Activated naive CD4-positive, alpha-beta T cell treated with anti-CD3 and anti-CD28 coated beads for 36 hours (primary cell): ENCODE measurements around the gene TMIGD2. TPM values are rescaled to one million over a fixed set of nuclear protein-coding genes. Genes with fewer than 3 reads are reported as not detected.
A peak's percentile ranks its signal among the peaks of the same experiment; 100 is the strongest.
"Not testable (repeated sequence)": the region's sequence is repeated elsewhere in the genome, so short reads cannot be mapped to it uniquely, and the experiment has no call there.

Experiments used
- CTCF ChIA-PET: fragments of 350-600 bp; sonication (Branson Sonifier 250); formaldehyde crosslinking; loops from one replicate; lab custom pipeline; 2021; ENCODE audit warnings: antibody characterized with exemption; lab: Charles Lee
- DNase-seq: peaks from one replicate; pipeline ENCODE4 v3.0.0-alpha.2; 2020
- H3K27ac Mint-ChIP-seq: one replicate; pipeline ENCODE4 v1.8.0; 2021; ENCODE audit warnings: mild to moderate bottlenecking, mixed read lengths
- H3K27me3 Mint-ChIP-seq: one replicate; pipeline ENCODE4 v1.8.0; 2021; ENCODE audit warnings: low read depth, mixed read lengths
- H3K36me3 Mint-ChIP-seq: one replicate; pipeline ENCODE4 v1.8.0; 2021; ENCODE audit warnings: low read depth, mixed read lengths
- H3K4me1 Mint-ChIP-seq: one replicate; pipeline ENCODE4 v1.8.0; 2021; ENCODE audit warnings: low read depth, mixed read lengths
- H3K4me3 Mint-ChIP-seq: one replicate; pipeline ENCODE4 v1.8.0; 2021; ENCODE audit warnings: mild to moderate bottlenecking, moderate library complexity, mixed read lengths
- H3K9me3 Mint-ChIP-seq: one replicate; pipeline ENCODE4 v1.8.0; 2021; ENCODE audit warnings: mixed read lengths
- intact Hi-C: fragments of 100-400 bp; cut with micrococcal nuclease; formaldehyde crosslinking; loops from one replicate; pipeline ENCODE4 v1.15.1; 2023
- total RNA-seq, 2 experiments: library from RNA; stranded (reverse); gene quantifications; one replicate each; pipeline ENCODE4 v1.2.3, GENCODE V29; 2021

The TMIGD2 gene
- total RNA-seq, 2 experiments from 2014 or later, result 19.9 to 21.2 TPM

- Mint-ChIP-seq H3K27ac (peak within 1 kb of the TSS; percentile 95), H3K9me3 (peaks cover 3% of the 10 kb centered on the region), H3K4me3 (peak within 1 kb of the TSS; percentile 80), H3K27me3 (no peaks in the 10 kb centered on the region), H3K36me3 (peaks cover 25% of the 10 kb centered on the region), H3K4me1 (peaks cover 22% of the 10 kb centered on the region)
- peak; percentile 100 for DNase-seq
- CTCF ChIA-PET, result interaction anchor here (0.6 to 1.8 kb wide), 7 partner anchors 10 to 154 kb away, joined by 3 to 7 read pairs (median 5); partner anchors contain the start of gene MPND
- intact Hi-C loops, result loop anchor here (1.0 to 5.0 kb wide), 9 partner anchors 18 to 260 kb away; partner anchors contain the start of genes EBI3, EEF2, SH3GL1 and TMIGD2
Measured at GRCh38 chr19:4246767-4247593, 55.2 kb downstream of the TMIGD2 start, which contains the start of gene YJU2. Gene YJU2, plus strand, starts transcription at chr19:4247080. Its CDS starts 67 bp downstream, at chr19:4247147.

- CTCF ChIA-PET, result interaction anchor here (1.8 kb wide), 1 partner anchor 11 kb away, joined by 7 read pairs; no protein-coding TSS in a partner anchor
Measured at GRCh38 chr19:4245938-4246337, 56.3 kb downstream of the TMIGD2 start.

More at GRCh38 chr19:4245938-4246337, 56.3 kb downstream of the TMIGD2 start:
- peak overlapping the region; percentile 95 for H3K27ac Mint-ChIP-seq
- peaks cover 22% of the 10 kb centered on the region for H3K36me3 Mint-ChIP-seq
- peaks cover 22% of the 10 kb centered on the region for H3K4me1 Mint-ChIP-seq
- H3K27me3 Mint-ChIP-seq, H3K9me3 Mint-ChIP-seq, DNase-seq: not testable (repeated sequence)
- H3K4me3 Mint-ChIP-seq, result peak overlapping the region; percentile 15
- intact Hi-C loops, result loop anchor here (2.0 to 5.0 kb wide), 2 partner anchors 211 to 259 kb away; partner anchors contain the start of genes EEF2 and UBXN6

Other genes starting within 250 kb of the TMIGD2 start
- 10 to 100 TPM; 11.3 to 11.9 TPM for gene ZBTB7A, start 235.5 kb downstream of the TMIGD2 start, total RNA-seq
- 100 to 1,000 TPM; 101 to 103 TPM for gene MAP2K2, start 178.3 kb downstream of the TMIGD2 start, total RNA-seq
- not detected for gene CREB3L3, start 148.8 kb downstream of the TMIGD2 start, total RNA-seq
- gene SIRT6, start 119.8 kb downstream of the TMIGD2 start, total RNA-seq, result 10 to 100 TPM; 20.0 to 20.1 TPM
- 1 to 10 TPM; 2.5 to 2.6 TPM for gene ANKRD24, start 119.7 kb downstream of the TMIGD2 start, total RNA-seq
- gene EBI3, start 72.9 kb downstream of the TMIGD2 start, total RNA-seq, result 10 to 100 TPM in 1 of 2 experiments, 1 to 10 TPM in 1; 7.8 to 11.8 TPM
- gene YJU2, start 55.3 kb downstream of the TMIGD2 start, total RNA-seq, result 10 to 100 TPM; 28.5 to 29.8 TPM
- gene SHD, start 23.1 kb downstream of the TMIGD2 start, total RNA-seq, result not detected
- gene FSD1, start 2.2 kb upstream of the TMIGD2 start, total RNA-seq, result 10 to 100 TPM; 12.3 to 17.5 TPM
- gene STAP2, start 36.4 kb upstream of the TMIGD2 start, total RNA-seq, result 10 to 100 TPM in 1 of 2 experiments, 1 to 10 TPM in 1; 8.1 to 10.7 TPM
- gene MPND, start 41.2 kb upstream of the TMIGD2 start, total RNA-seq, result 10 to 100 TPM; 16.3 to 18.6 TPM
- 10 to 100 TPM; 31.7 to 32.1 TPM for gene SH3GL1, start 98.2 kb upstream of the TMIGD2 start, total RNA-seq
- 10 to 100 TPM; 57.3 to 65.1 TPM for gene CHAF1A, start 100.3 kb upstream of the TMIGD2 start, total RNA-seq
- 10 to 100 TPM; 28.7 to 36.2 TPM for gene UBXN6, start 155.4 kb upstream of the TMIGD2 start, total RNA-seq
- 10 to 100 TPM; 43.0 to 43.5 TPM for gene HDGFL2, start 169.9 kb upstream of the TMIGD2 start, total RNA-seq
- gene PLIN4, start 216.1 kb upstream of the TMIGD2 start, total RNA-seq, result not detected
- under 1 TPM; 0.07 to 0.25 TPM for gene PLIN5, start 232.8 kb upstream of the TMIGD2 start, total RNA-seq
- 1 to 10 TPM; 1.3 to 1.5 TPM for gene LRG1, start 237.6 kb upstream of the TMIGD2 start, total RNA-seq